H7 (cell line): Measurements from ENCODE around the gene WDR88. TPM values are rescaled to one million over a fixed set of nuclear protein-coding genes. Genes with fewer than 3 reads are reported as not detected.

ENCODE experiments used
- total RNA-seq: library from RNA; depleted of rRNA; stranded (reverse); fragments of >200 nt; shearing (Covaris generic); gene quantifications from 2 replicates; pipeline ENCODE4 v1.2.3, GENCODE V29; 2014; rRNA removed

Gene WDR88
- total RNA-seq, 1 experiment from 2014 or later, result not detected

Other genes starting within 250 kb of the WDR88 start
- gene CEP89, start 160.2 kb upstream of the WDR88 start, total RNA-seq, result 15.7 and 18.6 TPM in 2 replicates
- 3.3 and 11.7 TPM in 2 replicates for gene FAAP24, start 159.9 kb upstream of the WDR88 start, total RNA-seq
- 26.6 and 27.0 TPM in 2 replicates for gene RHPN2, start 67.2 kb upstream of the WDR88 start, total RNA-seq
- gene GPATCH1, start 50.9 kb upstream of the WDR88 start, total RNA-seq, result 5.5 and 6.5 TPM in 2 replicates
- 54.8 and 57.7 TPM in 2 replicates for gene LRP3, start 62.2 kb downstream of the WDR88 start, total RNA-seq
- gene SLC7A10, start 93.7 kb downstream of the WDR88 start, total RNA-seq, result 2.4 and 3.0 TPM in 2 replicates
- gene CEBPA, start 170.4 kb downstream of the WDR88 start, total RNA-seq, result 3.2 and 4.8 TPM in 2 replicates
- 25.8 and 29.4 TPM in 2 replicates for gene CEBPG, start 241.6 kb downstream of the WDR88 start, total RNA-seq